ENCODE data around the gene PAPPA2. TPM values are rescaled to one million over a fixed set of nuclear protein-coding genes. Genes with fewer than 3 reads are reported as not detected.
A peak's percentile ranks its signal among the peaks of the same experiment; 100 is the strongest.

Gene PAPPA2
- total and polyA plus RNA-seq, 9 of the 15 experiments (the other 6 are each of a cell fraction or from before 2014, with no cell fraction given): 0.01 to 0.15 (median 0.05) TPM; not detected in 2

DNA sequence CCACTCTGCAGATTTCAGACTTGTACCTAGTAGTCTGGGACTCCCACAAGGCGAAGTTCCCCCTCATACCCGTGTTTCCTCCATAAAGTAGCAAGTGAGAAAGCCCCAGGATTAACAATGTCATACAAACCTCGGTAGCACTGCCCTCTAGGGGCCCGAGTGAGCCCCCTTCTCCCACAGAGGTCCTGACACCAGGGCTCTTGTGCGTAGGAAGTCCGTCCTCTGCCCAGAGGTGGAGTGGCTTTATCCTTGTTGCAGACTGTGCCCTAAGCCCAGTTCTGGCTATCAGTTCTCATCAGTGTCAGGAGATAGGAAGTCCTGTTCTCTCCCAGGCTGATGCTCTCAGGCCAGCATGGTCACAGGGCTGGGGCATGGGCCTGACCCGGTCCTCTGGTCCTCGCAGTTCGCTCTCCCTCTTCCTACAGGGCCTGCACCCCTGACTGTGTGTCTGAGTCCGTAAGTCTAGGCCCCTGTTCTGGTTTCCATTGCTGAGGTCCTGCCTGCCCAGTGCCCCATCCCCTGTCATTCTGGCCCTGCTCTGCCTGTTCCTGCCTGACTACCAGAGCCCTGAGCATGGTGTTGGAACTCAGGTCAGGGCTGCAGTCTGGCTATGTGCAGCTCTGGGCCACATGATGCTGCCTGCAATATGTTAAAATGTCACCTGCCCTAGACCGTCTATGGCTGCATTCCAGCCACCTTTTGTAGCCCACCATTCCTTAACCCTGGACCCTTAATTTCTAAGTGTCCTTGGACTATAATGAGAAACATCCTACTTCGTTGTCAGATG, 416.0 kb downstream of the PAPPA2 start (continued):
- TF ChIP-seq, protein P1, sequence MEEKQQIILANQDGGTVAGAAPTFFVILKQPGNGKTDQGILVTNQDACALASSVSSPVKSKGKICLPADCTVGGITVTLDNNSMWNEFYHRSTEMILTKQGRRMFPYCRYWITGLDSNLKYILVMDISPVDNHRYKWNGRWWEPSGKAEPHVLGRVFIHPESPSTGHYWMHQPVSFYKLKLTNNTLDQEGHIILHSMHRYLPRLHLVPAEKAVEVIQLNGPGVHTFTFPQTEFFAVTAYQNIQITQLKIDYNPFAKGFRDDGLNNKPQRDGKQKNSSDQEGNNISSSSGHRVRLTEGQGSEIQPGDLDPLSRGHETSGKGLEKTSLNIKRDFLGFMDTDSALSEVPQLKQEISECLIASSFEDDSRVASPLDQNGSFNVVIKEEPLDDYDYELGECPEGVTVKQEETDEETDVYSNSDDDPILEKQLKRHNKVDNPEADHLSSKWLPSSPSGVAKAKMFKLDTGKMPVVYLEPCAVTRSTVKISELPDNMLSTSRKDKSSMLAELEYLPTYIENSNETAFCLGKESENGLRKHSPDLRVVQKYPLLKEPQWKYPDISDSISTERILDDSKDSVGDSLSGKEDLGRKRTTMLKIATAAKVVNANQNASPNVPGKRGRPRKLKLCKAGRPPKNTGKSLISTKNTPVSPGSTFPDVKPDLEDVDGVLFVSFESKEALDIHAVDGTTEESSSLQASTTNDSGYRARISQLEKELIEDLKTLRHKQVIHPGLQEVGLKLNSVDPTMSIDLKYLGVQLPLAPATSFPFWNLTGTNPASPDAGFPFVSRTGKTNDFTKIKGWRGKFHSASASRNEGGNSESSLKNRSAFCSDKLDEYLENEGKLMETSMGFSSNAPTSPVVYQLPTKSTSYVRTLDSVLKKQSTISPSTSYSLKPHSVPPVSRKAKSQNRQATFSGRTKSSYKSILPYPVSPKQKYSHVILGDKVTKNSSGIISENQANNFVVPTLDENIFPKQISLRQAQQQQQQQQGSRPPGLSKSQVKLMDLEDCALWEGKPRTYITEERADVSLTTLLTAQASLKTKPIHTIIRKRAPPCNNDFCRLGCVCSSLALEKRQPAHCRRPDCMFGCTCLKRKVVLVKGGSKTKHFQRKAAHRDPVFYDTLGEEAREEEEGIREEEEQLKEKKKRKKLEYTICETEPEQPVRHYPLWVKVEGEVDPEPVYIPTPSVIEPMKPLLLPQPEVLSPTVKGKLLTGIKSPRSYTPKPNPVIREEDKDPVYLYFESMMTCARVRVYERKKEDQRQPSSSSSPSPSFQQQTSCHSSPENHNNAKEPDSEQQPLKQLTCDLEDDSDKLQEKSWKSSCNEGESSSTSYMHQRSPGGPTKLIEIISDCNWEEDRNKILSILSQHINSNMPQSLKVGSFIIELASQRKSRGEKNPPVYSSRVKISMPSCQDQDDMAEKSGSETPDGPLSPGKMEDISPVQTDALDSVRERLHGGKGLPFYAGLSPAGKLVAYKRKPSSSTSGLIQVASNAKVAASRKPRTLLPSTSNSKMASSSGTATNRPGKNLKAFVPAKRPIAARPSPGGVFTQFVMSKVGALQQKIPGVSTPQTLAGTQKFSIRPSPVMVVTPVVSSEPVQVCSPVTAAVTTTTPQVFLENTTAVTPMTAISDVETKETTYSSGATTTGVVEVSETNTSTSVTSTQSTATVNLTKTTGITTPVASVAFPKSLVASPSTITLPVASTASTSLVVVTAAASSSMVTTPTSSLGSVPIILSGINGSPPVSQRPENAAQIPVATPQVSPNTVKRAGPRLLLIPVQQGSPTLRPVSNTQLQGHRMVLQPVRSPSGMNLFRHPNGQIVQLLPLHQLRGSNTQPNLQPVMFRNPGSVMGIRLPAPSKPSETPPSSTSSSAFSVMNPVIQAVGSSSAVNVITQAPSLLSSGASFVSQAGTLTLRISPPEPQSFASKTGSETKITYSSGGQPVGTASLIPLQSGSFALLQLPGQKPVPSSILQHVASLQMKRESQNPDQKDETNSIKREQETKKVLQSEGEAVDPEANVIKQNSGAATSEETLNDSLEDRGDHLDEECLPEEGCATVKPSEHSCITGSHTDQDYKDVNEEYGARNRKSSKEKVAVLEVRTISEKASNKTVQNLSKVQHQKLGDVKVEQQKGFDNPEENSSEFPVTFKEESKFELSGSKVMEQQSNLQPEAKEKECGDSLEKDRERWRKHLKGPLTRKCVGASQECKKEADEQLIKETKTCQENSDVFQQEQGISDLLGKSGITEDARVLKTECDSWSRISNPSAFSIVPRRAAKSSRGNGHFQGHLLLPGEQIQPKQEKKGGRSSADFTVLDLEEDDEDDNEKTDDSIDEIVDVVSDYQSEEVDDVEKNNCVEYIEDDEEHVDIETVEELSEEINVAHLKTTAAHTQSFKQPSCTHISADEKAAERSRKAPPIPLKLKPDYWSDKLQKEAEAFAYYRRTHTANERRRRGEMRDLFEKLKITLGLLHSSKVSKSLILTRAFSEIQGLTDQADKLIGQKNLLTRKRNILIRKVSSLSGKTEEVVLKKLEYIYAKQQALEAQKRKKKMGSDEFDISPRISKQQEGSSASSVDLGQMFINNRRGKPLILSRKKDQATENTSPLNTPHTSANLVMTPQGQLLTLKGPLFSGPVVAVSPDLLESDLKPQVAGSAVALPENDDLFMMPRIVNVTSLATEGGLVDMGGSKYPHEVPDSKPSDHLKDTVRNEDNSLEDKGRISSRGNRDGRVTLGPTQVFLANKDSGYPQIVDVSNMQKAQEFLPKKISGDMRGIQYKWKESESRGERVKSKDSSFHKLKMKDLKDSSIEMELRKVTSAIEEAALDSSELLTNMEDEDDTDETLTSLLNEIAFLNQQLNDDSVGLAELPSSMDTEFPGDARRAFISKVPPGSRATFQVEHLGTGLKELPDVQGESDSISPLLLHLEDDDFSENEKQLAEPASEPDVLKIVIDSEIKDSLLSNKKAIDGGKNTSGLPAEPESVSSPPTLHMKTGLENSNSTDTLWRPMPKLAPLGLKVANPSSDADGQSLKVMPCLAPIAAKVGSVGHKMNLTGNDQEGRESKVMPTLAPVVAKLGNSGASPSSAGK (IDR thresholded peaks at IDR 0.05): peak; percentile 39; the same call in 1 of the 2 replicates
- TF ChIP-seq L3MBTL2 (IDR thresholded peaks at IDR 0.05): peak; percentile 67; the same call in 1 of the 2 replicates
- TF ChIP-seq FUS (optimal IDR thresholded peaks at IDR 0.05; ENCODE audit: low read depth, low read length): no peak
- TF ChIP-seq CEBPB (tag; IDR thresholded peaks at IDR 0.05): no peak
- TF ChIP-seq SMARCA4 (IDR thresholded peaks at IDR 0.05): peak; percentile 34; the same call in 1 of the 2 replicates
- TF ChIP-seq, protein P2, sequence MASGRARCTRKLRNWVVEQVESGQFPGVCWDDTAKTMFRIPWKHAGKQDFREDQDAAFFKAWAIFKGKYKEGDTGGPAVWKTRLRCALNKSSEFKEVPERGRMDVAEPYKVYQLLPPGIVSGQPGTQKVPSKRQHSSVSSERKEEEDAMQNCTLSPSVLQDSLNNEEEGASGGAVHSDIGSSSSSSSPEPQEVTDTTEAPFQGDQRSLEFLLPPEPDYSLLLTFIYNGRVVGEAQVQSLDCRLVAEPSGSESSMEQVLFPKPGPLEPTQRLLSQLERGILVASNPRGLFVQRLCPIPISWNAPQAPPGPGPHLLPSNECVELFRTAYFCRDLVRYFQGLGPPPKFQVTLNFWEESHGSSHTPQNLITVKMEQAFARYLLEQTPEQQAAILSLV (tag; IDR thresholded peaks at IDR 0.05): peak; percentile 50; the same call in 1 of the 2 replicates
